ENCODE measurements around the gene RASSF1. TPM values are rescaled to one million over a fixed set of nuclear protein-coding genes. Genes with fewer than 3 reads are reported as not detected.

Gene RASSF1
- total RNA-seq, 1 donor from 2014 or later: 38.0 TPM

DNA sequence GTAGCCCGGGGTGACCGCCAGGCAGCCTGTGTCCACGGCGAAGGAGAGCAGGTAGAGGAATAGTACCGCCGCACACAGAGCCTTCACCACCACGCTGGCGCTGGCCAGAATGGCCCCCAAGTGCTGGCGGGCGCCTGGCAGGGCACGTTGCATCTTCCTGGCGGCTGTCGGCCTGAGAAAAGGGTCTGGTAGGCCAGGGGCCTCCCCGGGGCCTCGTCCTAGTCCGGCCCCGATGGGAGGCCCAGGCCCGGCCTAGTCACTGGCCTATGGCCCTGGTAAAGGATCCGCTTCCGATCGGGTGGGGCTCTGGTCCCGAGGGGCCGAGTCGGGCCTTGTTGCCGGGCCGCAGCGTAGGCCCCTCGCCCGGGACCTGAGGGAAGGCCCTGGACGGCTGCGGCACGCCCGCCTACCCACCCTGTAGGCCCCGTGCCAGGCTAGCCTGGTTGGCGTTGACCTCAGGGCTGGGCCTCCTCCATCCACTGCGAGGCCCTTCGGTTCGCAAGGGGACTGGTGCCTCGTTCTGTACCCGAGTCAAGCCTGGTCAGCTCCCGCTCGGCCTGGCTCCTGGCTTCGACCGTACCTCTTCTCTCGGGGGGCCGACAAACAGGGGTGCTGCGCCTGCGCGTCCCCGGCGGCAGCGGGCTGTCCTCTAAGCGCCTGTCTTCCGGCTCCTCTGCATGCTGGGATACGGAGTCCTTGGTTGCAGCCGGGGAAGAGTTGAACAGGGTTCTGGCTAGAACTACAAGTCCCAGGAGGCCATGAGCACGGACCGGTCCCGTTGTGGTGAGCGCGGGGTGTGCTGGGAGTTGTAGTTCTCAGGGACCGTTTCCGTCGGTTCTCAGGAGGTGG is 18.5 kb upstream of the RASSF1 start, which contains the start of gene TMEM115:
Gene TMEM115, minus strand, starts transcription at position 611 of the 849 bp plus-strand sequence. Its CDS starts 458 bp downstream, at position 153.
- Mint-ChIP-seq H3K4me1 (peaks cover 49% of the 10 kb centered on the region), H3K4me3 (peak within 1 kb of the TSS; percentile 96), H3K9me3 (no peaks in the 10 kb centered on the region), H3K27me3 (no peaks in the 10 kb centered on the region), H3K27ac (peak within 1 kb of the TSS; percentile 89), H3K36me3 (ENCODE audit: low read depth) (peaks cover 36% of the 10 kb centered on the region)
- CTCF ChIA-PET: interaction anchor here (0.8 kb wide), 1 partner anchor 12 kb away, joined by 3 read pairs; no protein-coding TSS in a partner anchor
- POLR2A ChIA-PET: interaction anchor here (0.6 to 1.6 kb wide), 7 partner anchors 9 to 58 kb away, joined by 3 to 15 read pairs (median 5); partner anchors contain the start of genes CYB561D2, NPRL2 and RASSF1
- intact Hi-C loops (cut with micrococcal nuclease): loop anchor here (1.0 to 10.0 kb wide), 11 partner anchors 8 to 1696 kb away; partner anchors contain the start of genes DUSP7, HEMK1, HYAL3 and IFRD2
- TF ChIP-seq, protein P1, sequence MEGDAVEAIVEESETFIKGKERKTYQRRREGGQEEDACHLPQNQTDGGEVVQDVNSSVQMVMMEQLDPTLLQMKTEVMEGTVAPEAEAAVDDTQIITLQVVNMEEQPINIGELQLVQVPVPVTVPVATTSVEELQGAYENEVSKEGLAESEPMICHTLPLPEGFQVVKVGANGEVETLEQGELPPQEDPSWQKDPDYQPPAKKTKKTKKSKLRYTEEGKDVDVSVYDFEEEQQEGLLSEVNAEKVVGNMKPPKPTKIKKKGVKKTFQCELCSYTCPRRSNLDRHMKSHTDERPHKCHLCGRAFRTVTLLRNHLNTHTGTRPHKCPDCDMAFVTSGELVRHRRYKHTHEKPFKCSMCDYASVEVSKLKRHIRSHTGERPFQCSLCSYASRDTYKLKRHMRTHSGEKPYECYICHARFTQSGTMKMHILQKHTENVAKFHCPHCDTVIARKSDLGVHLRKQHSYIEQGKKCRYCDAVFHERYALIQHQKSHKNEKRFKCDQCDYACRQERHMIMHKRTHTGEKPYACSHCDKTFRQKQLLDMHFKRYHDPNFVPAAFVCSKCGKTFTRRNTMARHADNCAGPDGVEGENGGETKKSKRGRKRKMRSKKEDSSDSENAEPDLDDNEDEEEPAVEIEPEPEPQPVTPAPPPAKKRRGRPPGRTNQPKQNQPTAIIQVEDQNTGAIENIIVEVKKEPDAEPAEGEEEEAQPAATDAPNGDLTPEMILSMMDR (IDR thresholded peaks at IDR 0.05): no peak
- DNase-seq: peak; percentile 88
- peak; percentile 100 for ATAC-seq (ENCODE audit: low read depth)

DNA sequence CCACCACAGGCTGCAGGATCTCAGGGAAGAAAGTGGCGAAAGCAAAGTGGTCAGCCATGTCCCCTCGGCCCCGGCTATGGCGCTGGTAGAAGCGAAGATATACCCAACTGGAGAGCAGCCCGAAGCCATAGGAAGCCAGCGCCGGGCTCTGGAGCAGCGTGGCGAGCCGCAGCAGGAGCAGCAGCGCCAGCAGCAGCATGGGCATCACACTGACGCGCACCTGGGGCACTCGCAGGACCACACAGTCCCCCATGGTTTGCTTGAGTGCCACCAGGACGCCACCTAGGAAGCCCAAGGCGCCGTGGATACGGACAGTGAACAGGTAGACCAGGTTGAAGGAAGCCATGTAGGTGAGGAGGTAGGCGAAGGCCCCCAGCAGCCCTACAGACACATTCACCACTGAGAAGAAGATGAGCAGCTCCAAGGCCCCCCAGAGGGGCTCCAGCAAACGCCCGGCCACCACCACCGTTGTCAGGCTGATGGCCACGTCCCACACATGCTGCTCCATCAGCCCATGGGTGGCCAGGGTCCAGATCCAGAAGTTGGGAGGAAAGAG is 17.8 kb upstream of the RASSF1 start:
- TF ChIP-seq, protein P1 (IDR thresholded peaks at IDR 0.05): no peak
- Mint-ChIP-seq H3K27me3 (no peaks in the 10 kb centered on the region), H3K27ac (peak overlapping the region; percentile 78), H3K36me3 (ENCODE audit: low read depth) (peaks cover 41% of the 10 kb centered on the region), H3K4me3 (peak overlapping the region; percentile 96), H3K4me1 (peaks cover 48% of the 10 kb centered on the region), H3K9me3 (no peaks in the 10 kb centered on the region)
- DNase-seq (no peak), ATAC-seq (ENCODE audit: low read depth) (no peak)
- ChIA-PET POLR2A (interaction anchor here (1.0 kb wide), 1 partner anchor 18 kb away, joined by 3 read pairs; the partner anchor contains the start of gene RASSF1), CTCF (no interaction called here)
- intact Hi-C loops (cut with micrococcal nuclease): loop anchor here (2.0 to 10.0 kb wide), 4 partner anchors 159 to 1696 kb away; partner anchors contain the start of genes DUSP7, HEMK1 and MANF

DNA sequence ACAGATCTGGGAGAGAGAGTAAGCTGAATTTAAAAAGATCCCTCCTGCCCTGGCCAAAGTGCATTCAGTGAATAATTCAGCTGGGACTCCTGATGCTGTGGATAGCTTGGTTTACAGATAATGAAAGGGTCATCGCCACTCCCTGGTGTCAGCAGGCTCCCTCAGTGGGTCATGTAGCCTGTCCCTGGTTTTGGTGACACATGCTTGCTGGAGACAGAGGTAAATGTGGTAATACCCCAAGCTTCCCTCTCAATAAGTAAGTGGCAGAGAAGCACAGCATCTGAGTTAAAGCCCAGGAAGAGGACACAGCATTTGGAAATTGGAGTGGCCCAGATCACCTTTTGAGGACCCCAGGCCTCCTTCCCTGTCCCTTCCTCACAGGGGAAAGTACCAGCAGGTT is 16.8 kb upstream of the RASSF1 start:
- Mint-ChIP-seq H3K9me3 (no peaks in the 10 kb centered on the region), H3K4me3 (peak overlapping the region; percentile 59), H3K36me3 (ENCODE audit: low read depth) (peaks cover 48% of the 10 kb centered on the region), H3K27me3 (no peaks in the 10 kb centered on the region), H3K4me1 (peaks cover 50% of the 10 kb centered on the region), H3K27ac (no peak overlapping the region)
- TF ChIP-seq, protein P1 (IDR thresholded peaks at IDR 0.05): no peak
- intact Hi-C loops (cut with micrococcal nuclease): loop anchor here (5.0 to 10.0 kb wide), 2 partner anchors 160 to 1697 kb away; partner anchors contain the start of gene DUSP7
- ATAC-seq (ENCODE audit: low read depth): no peak
- CTCF ChIA-PET: no interaction called here
- no peak for DNase-seq
- POLR2A ChIA-PET: interaction anchor here (1.2 to 1.3 kb wide), 2 partner anchors 17 to 20 kb away, joined by 3 to 9 read pairs; partner anchors contain the start of gene RASSF1

DNA sequence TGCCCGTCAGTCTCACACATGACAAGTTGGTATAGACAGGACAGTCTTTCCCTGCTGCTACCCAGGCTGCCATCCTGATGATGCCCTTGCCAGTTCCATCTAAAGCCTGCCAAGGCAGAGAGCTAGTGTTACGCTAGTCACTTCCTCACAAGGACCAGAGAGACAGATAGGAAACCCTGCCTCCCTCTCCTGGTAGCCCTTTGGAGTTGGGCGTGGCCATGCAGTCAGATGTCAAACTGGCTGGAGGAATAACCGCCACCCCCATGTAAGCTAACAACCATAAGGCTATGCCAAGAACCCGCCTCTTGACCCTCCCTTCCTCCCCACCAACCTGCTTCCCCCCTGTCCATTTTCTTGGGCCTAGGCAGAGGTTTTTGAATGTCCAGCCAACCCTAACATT is 15.9 kb upstream of the RASSF1 start:
- Mint-ChIP-seq H3K36me3 (ENCODE audit: low read depth) (peaks cover 48% of the 10 kb centered on the region), H3K9me3 (no peaks in the 10 kb centered on the region), H3K4me3 (peak overlapping the region; percentile 24), H3K4me1 (peaks cover 56% of the 10 kb centered on the region), H3K27me3 (no peaks in the 10 kb centered on the region), H3K27ac (peak overlapping the region; percentile 24)
- intact Hi-C loops (cut with micrococcal nuclease): loop anchor here (5.0 to 10.0 kb wide), 2 partner anchors 161 to 1698 kb away; partner anchors contain the start of gene DUSP7
- DNase-seq (no peak), ATAC-seq (ENCODE audit: low read depth) (no peak)
- POLR2A ChIA-PET: interaction anchor here (0.9 to 1.3 kb wide), 3 partner anchors 9 to 19 kb away, joined by 3 to 9 read pairs (median 4); partner anchors contain the start of gene RASSF1
- TF ChIP-seq, protein P1 (IDR thresholded peaks at IDR 0.05): no peak
- CTCF ChIA-PET: interaction anchor here (0.6 to 0.8 kb wide), 2 partner anchors 9 to 1097 kb away, joined by 4 to 5 read pairs; no protein-coding TSS in a partner anchor
